ENCODE results near the gene ZNF697.

Gene ZNF697

DNA sequence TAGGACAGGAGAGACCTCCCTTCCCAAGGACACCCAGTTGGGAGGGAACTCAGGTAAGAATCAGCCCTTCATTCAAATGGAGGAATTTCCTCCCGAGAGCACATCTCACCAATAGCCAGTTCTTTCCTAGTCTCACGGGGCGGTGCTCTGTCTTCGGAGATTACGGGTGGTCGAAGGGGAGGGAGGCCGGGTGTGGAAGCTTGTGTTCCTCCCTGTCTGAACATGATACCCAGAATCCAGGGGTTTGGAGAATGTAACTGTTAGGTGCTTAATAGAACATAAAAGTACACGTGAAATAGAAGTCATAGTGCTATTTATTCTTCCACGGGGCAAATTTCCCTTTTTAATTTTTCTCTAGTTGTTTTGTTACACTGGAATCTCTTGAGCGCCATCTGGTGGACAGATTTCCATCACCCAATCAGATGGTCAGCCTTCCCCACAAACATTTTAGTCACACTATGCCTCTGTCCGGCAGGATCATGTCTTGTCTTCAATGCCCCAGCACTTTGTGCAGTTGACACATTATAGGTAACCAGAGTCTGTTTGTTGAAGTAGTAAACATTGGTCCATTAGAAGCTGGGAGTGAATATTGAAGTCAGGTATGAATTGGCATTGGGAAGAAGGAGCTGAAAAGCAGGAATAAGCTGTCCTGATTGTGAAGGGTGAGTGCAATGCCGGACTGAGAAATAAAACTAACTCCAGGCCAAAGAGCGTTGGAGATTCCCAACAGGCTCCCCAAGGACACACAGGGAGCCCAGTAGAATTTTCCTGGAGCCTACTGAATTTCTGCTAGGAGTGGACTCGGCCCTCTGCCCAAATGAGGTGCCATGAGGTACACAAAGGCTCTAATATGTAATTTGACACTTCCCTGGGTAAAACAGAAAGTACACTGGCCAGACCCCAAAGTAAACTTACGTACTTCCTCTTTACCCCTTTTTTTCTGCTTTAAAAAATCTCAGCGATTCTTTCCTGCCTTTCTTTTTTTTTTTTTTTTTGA, 27.6 kb upstream of the ZNF697 start:
- peak overlapping the region; percentile 23 for H3K4me3 ChIP-seq (ENCODE audit: low read depth, low read length)
- TF ChIP-seq, protein P1, sequence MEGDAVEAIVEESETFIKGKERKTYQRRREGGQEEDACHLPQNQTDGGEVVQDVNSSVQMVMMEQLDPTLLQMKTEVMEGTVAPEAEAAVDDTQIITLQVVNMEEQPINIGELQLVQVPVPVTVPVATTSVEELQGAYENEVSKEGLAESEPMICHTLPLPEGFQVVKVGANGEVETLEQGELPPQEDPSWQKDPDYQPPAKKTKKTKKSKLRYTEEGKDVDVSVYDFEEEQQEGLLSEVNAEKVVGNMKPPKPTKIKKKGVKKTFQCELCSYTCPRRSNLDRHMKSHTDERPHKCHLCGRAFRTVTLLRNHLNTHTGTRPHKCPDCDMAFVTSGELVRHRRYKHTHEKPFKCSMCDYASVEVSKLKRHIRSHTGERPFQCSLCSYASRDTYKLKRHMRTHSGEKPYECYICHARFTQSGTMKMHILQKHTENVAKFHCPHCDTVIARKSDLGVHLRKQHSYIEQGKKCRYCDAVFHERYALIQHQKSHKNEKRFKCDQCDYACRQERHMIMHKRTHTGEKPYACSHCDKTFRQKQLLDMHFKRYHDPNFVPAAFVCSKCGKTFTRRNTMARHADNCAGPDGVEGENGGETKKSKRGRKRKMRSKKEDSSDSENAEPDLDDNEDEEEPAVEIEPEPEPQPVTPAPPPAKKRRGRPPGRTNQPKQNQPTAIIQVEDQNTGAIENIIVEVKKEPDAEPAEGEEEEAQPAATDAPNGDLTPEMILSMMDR (IDR thresholded peaks at IDR 0.05; ENCODE audit: borderline replicate concordance, insufficient read depth, low read depth, low read length) = peak; percentile 59

DNA sequence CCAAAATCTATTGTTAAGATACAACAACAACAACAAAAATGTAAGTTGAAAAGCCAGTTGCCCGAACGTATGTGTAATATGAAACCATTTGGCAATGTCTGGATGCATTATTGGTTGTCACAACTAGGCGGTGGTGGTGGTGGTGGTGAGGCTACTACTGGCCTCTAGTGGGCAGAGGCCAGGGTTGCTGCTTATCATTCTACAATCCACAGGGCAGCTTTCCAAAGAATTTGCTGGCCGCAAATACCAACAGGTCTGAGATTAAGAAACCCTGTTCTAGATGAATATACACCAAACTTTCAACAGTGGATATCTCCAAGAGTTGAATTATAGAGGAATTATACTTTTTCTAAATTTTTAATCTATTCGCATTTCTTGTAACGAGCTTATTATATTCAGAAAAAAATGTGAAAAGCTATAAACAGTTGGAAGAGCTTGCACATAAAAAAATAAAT, 26.8 kb upstream of the ZNF697 start:
- TF ChIP-seq, protein P1 (IDR thresholded peaks at IDR 0.05; ENCODE audit: borderline replicate concordance, insufficient read depth, low read depth, low read length) = peak; percentile 64; the same call in 1 of the 2 replicates
- H3K4me3 ChIP-seq (ENCODE audit: low read depth, low read length) = no peak overlapping the region

DNA sequence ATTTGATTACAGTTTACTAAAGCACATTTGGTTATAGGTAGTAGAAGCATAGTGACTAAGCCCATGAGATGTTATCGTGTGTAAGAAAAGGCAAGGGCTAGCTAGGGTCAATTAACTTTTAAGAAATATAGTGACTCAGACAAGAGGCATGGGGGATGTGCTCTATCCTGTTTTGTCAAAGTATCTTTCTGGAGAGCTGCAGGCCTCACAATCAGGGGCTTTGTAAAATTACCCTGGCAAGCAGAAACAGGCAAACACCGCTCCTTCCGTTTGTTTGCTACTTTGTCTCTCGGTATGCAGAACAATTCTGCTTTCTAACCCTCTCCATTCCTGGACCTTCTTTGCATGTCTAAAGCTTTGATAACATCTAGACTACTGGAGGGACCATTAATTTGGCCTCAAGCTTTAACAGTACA, 26.1 kb upstream of the ZNF697 start:
- TF ChIP-seq, protein P1 (IDR thresholded peaks at IDR 0.05; ENCODE audit: borderline replicate concordance, insufficient read depth, low read depth, low read length) = no peak
- H3K4me3 ChIP-seq (ENCODE audit: low read depth, low read length) = no peak overlapping the region

DNA sequence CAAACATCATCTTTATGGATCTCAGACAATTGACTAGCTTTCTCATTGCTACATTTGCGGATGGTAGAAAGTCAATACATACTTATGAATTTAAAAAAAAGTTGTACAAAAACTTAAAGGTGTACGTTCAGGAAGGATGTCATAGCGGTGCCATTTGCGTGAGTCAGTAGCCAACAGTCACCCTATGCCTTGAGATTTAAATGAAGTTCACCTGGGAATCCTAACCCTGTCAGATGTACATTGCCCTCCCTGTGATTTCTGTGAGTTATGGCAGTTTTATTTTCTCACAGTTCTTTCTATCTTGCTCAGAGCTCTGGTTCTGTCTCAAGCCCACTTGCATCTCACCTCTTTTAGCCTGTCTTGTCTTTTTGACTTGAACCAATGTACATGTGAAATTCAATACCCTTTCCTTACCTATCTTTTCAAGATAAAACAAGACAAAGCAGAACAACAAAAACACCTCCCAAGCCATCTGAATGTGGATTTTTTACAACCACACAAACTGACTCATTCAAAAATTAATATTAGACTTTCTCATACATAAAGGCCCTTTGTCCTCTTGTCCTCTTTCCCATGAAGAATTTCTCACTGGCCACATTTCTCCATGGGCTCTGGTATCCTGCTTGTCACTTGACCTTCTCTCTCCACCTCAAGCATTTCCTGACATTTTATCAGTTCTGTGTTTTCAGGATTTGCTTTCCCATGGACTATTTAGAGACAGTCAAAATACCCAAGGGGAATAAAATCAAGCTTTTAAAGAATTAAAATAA, 25.3 kb upstream of the ZNF697 start:
- TF ChIP-seq, protein P1 (IDR thresholded peaks at IDR 0.05; ENCODE audit: borderline replicate concordance, insufficient read depth, low read depth, low read length) = no peak
- H3K4me3 ChIP-seq (ENCODE audit: low read depth, low read length) = no peak overlapping the region

- H3K4me3 ChIP-seq (ENCODE audit: low read depth, low read length) = no peak overlapping the region
- TF ChIP-seq, protein P1 (IDR thresholded peaks at IDR 0.05; ENCODE audit: borderline replicate concordance, insufficient read depth, low read depth, low read length) = no peak
Measured at GRCh38 chr1:119670898-119671297, 22.8 kb upstream of the ZNF697 start.

DNA sequence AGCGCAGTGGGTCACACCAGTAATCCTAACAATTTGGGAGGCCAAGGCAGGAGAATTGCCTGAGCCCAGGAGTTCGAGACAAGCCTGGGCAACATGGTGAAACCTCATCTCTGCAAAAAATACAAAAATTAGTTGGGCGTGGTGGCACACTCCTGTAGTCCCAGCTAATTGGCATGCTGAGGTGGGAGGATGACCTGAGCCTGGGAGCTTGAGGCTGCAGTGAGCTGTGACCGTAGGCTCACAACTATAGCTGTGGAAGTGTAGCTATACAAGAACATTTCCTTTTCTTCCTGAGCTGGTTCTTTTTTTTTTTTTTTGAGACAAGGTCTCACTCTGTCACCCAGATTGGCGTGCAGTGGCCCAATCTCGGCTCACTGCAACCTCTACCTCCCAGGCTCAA, 19.1 kb upstream of the ZNF697 start:
- TF ChIP-seq, protein P1 (IDR thresholded peaks at IDR 0.05; ENCODE audit: borderline replicate concordance, insufficient read depth, low read depth, low read length) = no peak
- no peak overlapping the region for H3K4me3 ChIP-seq (ENCODE audit: low read depth, low read length)

All from GM12875 (cell line).